Measurements from ENCODE around the gene PLCL2.

DNA sequence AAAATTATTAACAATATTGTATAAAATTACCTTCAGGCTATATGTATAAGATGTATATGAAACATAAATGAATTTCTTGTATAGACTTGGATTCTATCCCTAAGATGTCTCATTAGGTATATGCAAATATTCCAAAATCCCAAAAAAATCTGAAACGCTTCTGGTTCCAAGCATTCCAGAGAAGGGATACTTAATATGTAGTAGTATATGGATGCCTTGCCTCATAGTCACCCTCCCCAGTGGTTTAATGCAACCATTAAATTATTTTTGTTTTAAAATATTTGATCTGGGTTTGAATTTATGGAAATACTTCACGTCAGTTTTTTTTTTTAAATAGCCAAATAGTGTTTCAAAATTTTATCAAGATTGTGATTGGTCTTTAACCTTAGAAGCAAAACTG is 27.2 kb downstream of the PLCL2 start:
- TF ChIP-seq, protein P1, sequence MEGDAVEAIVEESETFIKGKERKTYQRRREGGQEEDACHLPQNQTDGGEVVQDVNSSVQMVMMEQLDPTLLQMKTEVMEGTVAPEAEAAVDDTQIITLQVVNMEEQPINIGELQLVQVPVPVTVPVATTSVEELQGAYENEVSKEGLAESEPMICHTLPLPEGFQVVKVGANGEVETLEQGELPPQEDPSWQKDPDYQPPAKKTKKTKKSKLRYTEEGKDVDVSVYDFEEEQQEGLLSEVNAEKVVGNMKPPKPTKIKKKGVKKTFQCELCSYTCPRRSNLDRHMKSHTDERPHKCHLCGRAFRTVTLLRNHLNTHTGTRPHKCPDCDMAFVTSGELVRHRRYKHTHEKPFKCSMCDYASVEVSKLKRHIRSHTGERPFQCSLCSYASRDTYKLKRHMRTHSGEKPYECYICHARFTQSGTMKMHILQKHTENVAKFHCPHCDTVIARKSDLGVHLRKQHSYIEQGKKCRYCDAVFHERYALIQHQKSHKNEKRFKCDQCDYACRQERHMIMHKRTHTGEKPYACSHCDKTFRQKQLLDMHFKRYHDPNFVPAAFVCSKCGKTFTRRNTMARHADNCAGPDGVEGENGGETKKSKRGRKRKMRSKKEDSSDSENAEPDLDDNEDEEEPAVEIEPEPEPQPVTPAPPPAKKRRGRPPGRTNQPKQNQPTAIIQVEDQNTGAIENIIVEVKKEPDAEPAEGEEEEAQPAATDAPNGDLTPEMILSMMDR (IDR thresholded peaks at IDR 0.05): no peak
- TF ChIP-seq EP300 (IDR thresholded peaks at IDR 0.05): no peak
- no peak for TF ChIP-seq POLR2A (IDR thresholded peaks at IDR 0.05)

Data from ovary (tissue), 3 donors.